Loucy (cell line): Measurements from ENCODE around the gene RXRA.

Experiments used
- H2AFZ ChIP-seq: fragments of 200-600 bp; sonication (generic); 2 replicates; pipeline ENCODE4 v1.6.0; 2016; ENCODE audit warnings: antibody characterized with exemption, mild to moderate bottlenecking, low read length, moderate library complexity
- H3F3A ChIP-seq: fragments of 200-600 bp; 2 replicates; pipeline ENCODE4 v1.6.0; 2016; ENCODE audit warnings: antibody characterized with exemption, low read depth, mild to moderate bottlenecking
- H3K27me3 ChIP-seq: fragments of 200-600 bp; sonication (generic); 2 replicates; pipeline ENCODE4 v1.6.1; 2014; ENCODE audit warnings: low read length, mild to moderate bottlenecking; ENCODE audit not compliant: insufficient read depth, poor library complexity, severe bottlenecking
- H3K36me3 ChIP-seq: fragments of 200-600 bp; sonication (generic); 2 replicates; pipeline ENCODE4 v1.6.1; 2016; ENCODE audit warnings: low read length; ENCODE audit not compliant: insufficient read depth
- H3K4me1 ChIP-seq: fragments of 200-600 bp; sonication (generic); 2 replicates; pipeline ENCODE4 v1.5.1; 2014; ENCODE audit warnings: low read length, mild to moderate bottlenecking; ENCODE audit not compliant: insufficient read depth, poor library complexity, severe bottlenecking
- H3K4me2 ChIP-seq: fragments of 200-600 bp; sonication (generic); 2 replicates; pipeline ENCODE4 v1.6.0; 2014; ENCODE audit warnings: antibody characterized with exemption, low read length, low read depth, mild to moderate bottlenecking; ENCODE audit not compliant: poor library complexity, severe bottlenecking
- H3K4me3 ChIP-seq: fragments of 200-600 bp; sonication (generic); 2 replicates; pipeline ENCODE4 v1.5.1; 2014; ENCODE audit warnings: low read length, mild to moderate bottlenecking, mixed read lengths; ENCODE audit not compliant: poor library complexity, severe bottlenecking
- H3K79me2 ChIP-seq: fragments of 200-600 bp; sonication (generic); 2 replicates; pipeline ENCODE4 v1.6.1; 2014; ENCODE audit warnings: low read length; ENCODE audit not compliant: insufficient read depth
- H3K9ac ChIP-seq: fragments of 200-600 bp; sonication (generic); 2 replicates; pipeline ENCODE4 v1.6.0; 2014; ENCODE audit warnings: mild to moderate bottlenecking, low read depth, low read length, moderate library complexity; ENCODE audit not compliant: poor library complexity, severe bottlenecking
- H3K9me2 ChIP-seq: fragments of 200-600 bp; sonication (generic); replicated peaks from 2 replicates; pipeline ENCODE4 v1.6.1; 2016; ENCODE audit warnings: low read depth, low read length, mixed read lengths
- H3K9me3 ChIP-seq: fragments of 200-600 bp; sonication (generic); 2 replicates; pipeline ENCODE4 v1.6.1; 2014; ENCODE audit warnings: mild to moderate bottlenecking, antibody characterized with exemption, low read length, low read depth; ENCODE audit not compliant: insufficient read depth
- H4K20me1 ChIP-seq: fragments of 200-600 bp; sonication (generic); 2 replicates; pipeline ENCODE4 v1.6.0; 2014; ENCODE audit warnings: antibody characterized with exemption, low read length, mild to moderate bottlenecking; ENCODE audit not compliant: insufficient read depth, poor library complexity, severe bottlenecking
- EZH2phosphoT487 ChIP-seq: fragments of 200-600 bp; IDR thresholded peaks from 2 replicates; pipeline ENCODE4 v1.6.1; 2018; ENCODE audit warnings: antibody characterized with exemption, mild to moderate bottlenecking, moderate library complexity, borderline replicate concordance
- TF ChIP-seq, protein P1 (sequence below): fragments of 200-600 bp; sonication (generic); conservative IDR thresholded peaks from 2 replicates; pipeline ENCODE4 v1.5.1; 2014; ENCODE audit warnings: mild to moderate bottlenecking, antibody characterized with exemption, low read length

Gene RXRA

DNA sequence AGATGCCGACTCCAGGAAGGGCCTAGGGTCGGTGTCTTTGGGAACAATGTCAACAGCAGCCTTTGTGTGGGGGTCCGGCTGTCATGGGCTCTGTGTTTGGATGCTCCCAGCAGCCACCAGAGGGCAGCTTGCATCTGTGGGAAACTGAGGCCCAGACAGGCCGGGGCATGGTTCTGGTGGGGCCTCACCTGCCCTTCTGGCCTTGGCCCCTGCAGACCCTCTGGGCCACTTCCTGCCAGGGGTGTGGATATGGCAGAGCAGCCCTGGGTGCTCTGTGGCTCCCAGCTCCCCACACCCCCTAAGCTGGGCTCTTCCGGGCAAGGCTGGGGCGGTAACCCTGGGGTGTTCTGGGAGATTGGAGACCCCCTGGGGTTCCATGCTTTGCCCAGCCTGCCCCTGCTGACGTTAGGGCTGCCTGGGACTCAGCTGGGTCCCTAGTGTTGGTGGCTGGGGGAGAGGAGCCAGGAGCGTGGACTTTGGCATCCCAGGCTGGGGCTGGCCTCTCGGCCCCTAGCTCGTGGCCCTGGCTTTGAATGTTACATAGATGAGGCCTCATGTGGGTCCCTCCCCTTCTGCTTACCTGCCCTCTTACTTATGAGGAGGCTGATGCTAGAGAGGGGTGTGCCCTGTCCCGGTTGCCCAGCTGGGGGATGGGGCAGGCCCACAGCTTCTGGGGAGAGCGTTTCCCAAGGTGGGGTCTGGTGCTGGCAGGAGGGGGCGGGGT, 38.3 kb downstream of the RXRA start:
- no peak overlapping the region for H3K4me2 ChIP-seq

DNA sequence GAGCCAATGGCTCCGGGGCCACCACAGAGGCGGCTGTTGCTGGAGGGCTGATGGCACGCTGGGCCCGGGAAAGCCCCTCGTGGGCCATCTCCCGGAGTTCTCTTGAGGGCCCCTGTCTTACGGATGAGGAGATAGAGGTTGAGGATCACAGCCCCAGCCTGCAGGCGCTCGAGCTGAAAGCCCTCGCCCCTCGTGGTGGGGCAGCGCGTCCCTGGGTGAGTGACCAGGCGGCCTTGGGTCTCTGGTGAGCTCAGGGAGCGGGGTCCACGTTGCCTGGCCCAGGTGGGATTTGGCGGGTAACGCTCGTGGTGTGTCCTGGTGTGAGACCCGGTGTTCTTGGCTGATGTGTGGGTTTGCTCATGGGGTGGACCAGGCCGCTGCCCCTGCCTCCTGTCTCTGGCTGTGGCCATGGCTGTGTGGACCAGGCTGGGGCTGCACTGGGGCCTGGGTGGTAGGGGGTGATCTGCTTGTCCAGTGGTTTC, 38.9 kb downstream of the RXRA start:
- H3K4me2 ChIP-seq, result no peak overlapping the region
- H4K20me1 ChIP-seq, result peaks cover 10% of the 10 kb centered on the region
- H3K79me2 ChIP-seq, result peaks cover 67% of the 10 kb centered on the region
- H3K9me3 ChIP-seq, result no peaks in the 10 kb centered on the region
- H3K4me3 ChIP-seq, result no peak overlapping the region
- no peaks in the 10 kb centered on the region for H3K36me3 ChIP-seq
- no peaks in the 10 kb centered on the region for H3K27me3 ChIP-seq
- no peak for TF ChIP-seq EZH2phosphoT487
- TF ChIP-seq, protein P1, sequence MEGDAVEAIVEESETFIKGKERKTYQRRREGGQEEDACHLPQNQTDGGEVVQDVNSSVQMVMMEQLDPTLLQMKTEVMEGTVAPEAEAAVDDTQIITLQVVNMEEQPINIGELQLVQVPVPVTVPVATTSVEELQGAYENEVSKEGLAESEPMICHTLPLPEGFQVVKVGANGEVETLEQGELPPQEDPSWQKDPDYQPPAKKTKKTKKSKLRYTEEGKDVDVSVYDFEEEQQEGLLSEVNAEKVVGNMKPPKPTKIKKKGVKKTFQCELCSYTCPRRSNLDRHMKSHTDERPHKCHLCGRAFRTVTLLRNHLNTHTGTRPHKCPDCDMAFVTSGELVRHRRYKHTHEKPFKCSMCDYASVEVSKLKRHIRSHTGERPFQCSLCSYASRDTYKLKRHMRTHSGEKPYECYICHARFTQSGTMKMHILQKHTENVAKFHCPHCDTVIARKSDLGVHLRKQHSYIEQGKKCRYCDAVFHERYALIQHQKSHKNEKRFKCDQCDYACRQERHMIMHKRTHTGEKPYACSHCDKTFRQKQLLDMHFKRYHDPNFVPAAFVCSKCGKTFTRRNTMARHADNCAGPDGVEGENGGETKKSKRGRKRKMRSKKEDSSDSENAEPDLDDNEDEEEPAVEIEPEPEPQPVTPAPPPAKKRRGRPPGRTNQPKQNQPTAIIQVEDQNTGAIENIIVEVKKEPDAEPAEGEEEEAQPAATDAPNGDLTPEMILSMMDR, result no peak
- H3F3A ChIP-seq, result no peaks in the 10 kb centered on the region
- H2AFZ ChIP-seq, result no peak overlapping the region
- no peaks in the 10 kb centered on the region for H3K9me2 ChIP-seq
- peaks cover 27% of the 10 kb centered on the region for H3K4me1 ChIP-seq
- no peak overlapping the region for H3K9ac ChIP-seq

More for the DNA sequence above, 38.3 kb downstream of the RXRA start:
- no peak overlapping the region for H2AFZ ChIP-seq
- H3K79me2 ChIP-seq, result peaks cover 61% of the 10 kb centered on the region
- no peaks in the 10 kb centered on the region for H3K9me2 ChIP-seq
- H3K9ac ChIP-seq, result peak overlapping the region; percentile 36
- no peak for TF ChIP-seq EZH2phosphoT487
- TF ChIP-seq, protein P1, result peak; percentile 56
- no peak overlapping the region for H3K4me3 ChIP-seq
- peaks cover 10% of the 10 kb centered on the region for H4K20me1 ChIP-seq
- H3K36me3 ChIP-seq, result no peaks in the 10 kb centered on the region
- H3K9me3 ChIP-seq, result no peaks in the 10 kb centered on the region
- H3K4me1 ChIP-seq, result peaks cover 23% of the 10 kb centered on the region
- no peaks in the 10 kb centered on the region for H3K27me3 ChIP-seq
- H3F3A ChIP-seq, result no peaks in the 10 kb centered on the region

DNA sequence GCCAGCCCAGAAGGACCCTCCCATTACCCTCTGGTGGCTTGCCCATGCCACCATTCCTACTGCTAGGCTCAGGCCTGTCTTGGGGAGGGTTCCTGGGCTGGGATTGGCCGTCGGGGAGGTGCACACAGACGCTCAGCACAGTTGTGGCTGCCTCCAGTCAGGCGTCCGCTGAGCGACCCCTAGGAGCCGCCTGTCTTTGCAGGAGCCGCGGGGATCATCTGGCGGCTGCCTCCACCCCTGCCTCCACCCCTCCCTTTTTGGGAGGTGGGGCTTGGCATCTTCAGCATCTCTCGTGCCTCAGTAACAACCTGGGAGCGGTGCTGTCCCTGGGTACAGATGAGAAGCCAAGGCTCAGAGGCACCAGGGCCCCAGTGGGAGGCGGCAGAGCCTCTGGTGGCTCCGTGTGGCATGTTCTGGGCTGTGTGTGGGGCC, 39.6 kb downstream of the RXRA start:
- Histone ChIP-seq H3K4me3 (no peak overlapping the region), H3K4me1 (peaks cover 27% of the 10 kb centered on the region), H3K4me2 (no peak overlapping the region), H3K36me3 (no peaks in the 10 kb centered on the region), H2AFZ (no peak overlapping the region), H3K9ac (no peak overlapping the region), H3K79me2 (peaks cover 73% of the 10 kb centered on the region; the same call in 1 of the 2 replicates), H3K27me3 (no peaks in the 10 kb centered on the region), H3K9me2 (no peaks in the 10 kb centered on the region), H4K20me1 (peaks cover 10% of the 10 kb centered on the region), H3K9me3 (no peaks in the 10 kb centered on the region), H3F3A (no peaks in the 10 kb centered on the region)
- TF ChIP-seq, protein P1, result no peak
